ENCODE results near the gene ZMIZ1.

ZMIZ1 gene

GRCh38 chr10:79170993-79171392, 102.2 kb downstream of the ZMIZ1 start:
- DNase-seq (ENCODE audit: low spot score): no peak

- no peak for DNase-seq (ENCODE audit: low spot score)
Measured at GRCh38 chr10:79171504-79171903, 102.7 kb downstream of the ZMIZ1 start.

GRCh38 chr10:79172881-79173280, 104.1 kb downstream of the ZMIZ1 start:
- DNase-seq (ENCODE audit: low spot score): no peak

- DNase-seq (ENCODE audit: low spot score): no peak
Measured at GRCh38 chr10:79173582-79174262, 105.0 kb downstream of the ZMIZ1 start.

GRCh38 chr10:79176052-79176501, 107.3 kb downstream of the ZMIZ1 start:
- DNase-seq (ENCODE audit: low spot score): no peak

- no peak for DNase-seq (ENCODE audit: low spot score)
Measured at GRCh38 chr10:79176949-79177602, 108.3 kb downstream of the ZMIZ1 start.

- no peak for DNase-seq (ENCODE audit: low spot score)
Measured at GRCh38 chr10:79178070-79178576, 109.4 kb downstream of the ZMIZ1 start.

GRCh38 chr10:79178614-79179163, 109.9 kb downstream of the ZMIZ1 start:
- peak; percentile 53 for DNase-seq (ENCODE audit: low spot score)

GRCh38 chr10:79179164-79179956, 110.6 kb downstream of the ZMIZ1 start:
- DNase-seq (ENCODE audit: low spot score): no peak

GRCh38 chr10:79179957-79180309, 111.2 kb downstream of the ZMIZ1 start:
- DNase-seq (ENCODE audit: low spot score): no peak

- no peak for DNase-seq (ENCODE audit: low spot score)
Measured at GRCh38 chr10:79180414-79181221, 111.9 kb downstream of the ZMIZ1 start.

GRCh38 chr10:79181227-79181626, 112.5 kb downstream of the ZMIZ1 start:
- no peak for DNase-seq (ENCODE audit: low spot score)

GRCh38 chr10:79181698-79182521, 113.1 kb downstream of the ZMIZ1 start:
- DNase-seq (ENCODE audit: low spot score): no peak

GRCh38 chr10:79182781-79183467, 114.2 kb downstream of the ZMIZ1 start:
- no peak for DNase-seq (ENCODE audit: low spot score)

GRCh38 chr10:79183468-79183865, 114.7 kb downstream of the ZMIZ1 start:
- DNase-seq (ENCODE audit: low spot score): no peak

- DNase-seq (ENCODE audit: low spot score): peak; percentile 67
Measured at GRCh38 chr10:79184145-79184625, 115.4 kb downstream of the ZMIZ1 start.

- DNase-seq (ENCODE audit: low spot score): no peak
Measured at GRCh38 chr10:79184657-79185056, 115.9 kb downstream of the ZMIZ1 start.

- no peak for DNase-seq (ENCODE audit: low spot score)
Measured at GRCh38 chr10:79185067-79185774, 116.5 kb downstream of the ZMIZ1 start.

GRCh38 chr10:79185796-79186374, 117.1 kb downstream of the ZMIZ1 start:
- DNase-seq (ENCODE audit: low spot score): no peak

Data from kidney capillary endothelial cell (primary cell).